WERI-Rb-1 (cell line): ENCODE data around the gene AXL.
A peak's percentile ranks its signal among the peaks of the same experiment; 100 is the strongest.
"Not testable (repeated sequence)": the region's sequence is repeated elsewhere in the genome, so short reads cannot be mapped to it uniquely, and the experiment has no call there.

Source experiments
- DNase-seq: peaks from one replicate; pipeline ENCODE4 v3.0.0-alpha.2; 2020
- H3K27ac ChIP-seq: fragments of 250-450 bp; sonication (Bioruptor Pico); 2 replicates; pipeline ENCODE4 v1.5.1; 2020; ENCODE audit warnings: mild to moderate bottlenecking, moderate library complexity
- H3K27me3 ChIP-seq: fragments of 250-450 bp; sonication (Bioruptor Pico); 2 replicates; pipeline ENCODE4 v1.5.1; 2021; ENCODE audit warnings: mild to moderate bottlenecking, low read depth, moderate library complexity; ENCODE audit not compliant: insufficient read depth, severe bottlenecking
- H3K36me3 ChIP-seq: fragments of 250-450 bp; sonication (Bioruptor Pico); 2 replicates; pipeline ENCODE4 v1.5.1; 2020; ENCODE audit warnings: mild to moderate bottlenecking, moderate library complexity
- H3K4me3 ChIP-seq: 2 replicates; pipeline ENCODE4 v1.5.1; 2011; ENCODE audit warnings: low read depth, mild to moderate bottlenecking, control low read depth, low read length
- H3K9me3 ChIP-seq: fragments of 250-450 bp; sonication (Bioruptor Pico); 2 replicates; pipeline ENCODE4 v1.5.1; 2021; ENCODE audit warnings: mild to moderate bottlenecking, moderate library complexity; ENCODE audit not compliant: severe bottlenecking
- TF ChIP-seq, protein P1 (sequence below): IDR thresholded peaks from 2 replicates; pipeline ENCODE4 v1.5.1; 2011; ENCODE audit warnings: low read depth, mild to moderate bottlenecking, control low read depth, inconsistent platforms, low read length

AXL gene

DNA sequence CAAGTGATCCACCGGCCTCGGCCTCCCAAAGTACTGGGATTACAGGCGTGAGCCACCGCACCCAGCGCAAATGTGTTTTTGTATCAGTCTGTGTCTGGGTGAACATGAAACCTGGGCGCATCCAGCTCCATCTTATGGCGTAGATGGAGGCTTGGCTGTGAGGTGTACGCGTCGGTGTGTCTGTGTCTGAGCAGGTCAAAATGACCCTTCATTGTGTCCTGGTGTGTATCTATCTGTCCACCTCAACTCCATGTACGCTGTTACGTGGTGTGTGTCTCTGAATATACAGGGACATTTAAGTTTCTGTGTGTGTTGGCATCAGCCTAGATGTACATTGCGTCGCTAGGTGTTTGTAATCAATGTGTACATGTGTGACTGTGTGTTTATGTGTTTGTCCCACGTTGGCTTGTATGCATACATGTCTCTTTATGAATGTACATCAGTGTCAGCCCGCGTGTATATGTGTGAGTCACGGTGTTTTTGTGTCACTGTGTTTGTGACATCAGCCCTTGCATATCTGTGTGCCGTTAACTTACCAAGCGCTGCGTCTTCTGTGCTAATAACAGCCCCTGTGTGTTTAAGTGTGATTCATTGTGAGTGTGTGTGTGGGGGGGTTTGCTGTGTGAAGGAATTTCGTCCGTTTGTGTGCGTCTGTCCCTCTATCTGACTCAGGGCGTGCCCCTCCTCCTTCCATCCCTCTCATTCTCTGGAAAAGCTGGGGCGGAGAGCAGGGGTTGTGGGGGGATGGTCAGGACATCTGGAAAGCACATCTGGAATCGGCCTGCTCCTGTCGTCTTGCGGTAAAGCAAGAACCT, 6.4 kb downstream of the AXL start:
- H3K27ac ChIP-seq, result peak overlapping the region; percentile 58
- no peaks in the 10 kb centered on the region for H3K36me3 ChIP-seq
- H3K4me3 ChIP-seq, result peak overlapping the region; percentile 53
- H3K9me3 ChIP-seq, result no peaks in the 10 kb centered on the region
- TF ChIP-seq, protein P1, sequence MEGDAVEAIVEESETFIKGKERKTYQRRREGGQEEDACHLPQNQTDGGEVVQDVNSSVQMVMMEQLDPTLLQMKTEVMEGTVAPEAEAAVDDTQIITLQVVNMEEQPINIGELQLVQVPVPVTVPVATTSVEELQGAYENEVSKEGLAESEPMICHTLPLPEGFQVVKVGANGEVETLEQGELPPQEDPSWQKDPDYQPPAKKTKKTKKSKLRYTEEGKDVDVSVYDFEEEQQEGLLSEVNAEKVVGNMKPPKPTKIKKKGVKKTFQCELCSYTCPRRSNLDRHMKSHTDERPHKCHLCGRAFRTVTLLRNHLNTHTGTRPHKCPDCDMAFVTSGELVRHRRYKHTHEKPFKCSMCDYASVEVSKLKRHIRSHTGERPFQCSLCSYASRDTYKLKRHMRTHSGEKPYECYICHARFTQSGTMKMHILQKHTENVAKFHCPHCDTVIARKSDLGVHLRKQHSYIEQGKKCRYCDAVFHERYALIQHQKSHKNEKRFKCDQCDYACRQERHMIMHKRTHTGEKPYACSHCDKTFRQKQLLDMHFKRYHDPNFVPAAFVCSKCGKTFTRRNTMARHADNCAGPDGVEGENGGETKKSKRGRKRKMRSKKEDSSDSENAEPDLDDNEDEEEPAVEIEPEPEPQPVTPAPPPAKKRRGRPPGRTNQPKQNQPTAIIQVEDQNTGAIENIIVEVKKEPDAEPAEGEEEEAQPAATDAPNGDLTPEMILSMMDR, result no peak
- H3K27me3 ChIP-seq, result no peaks in the 10 kb centered on the region
- DNase-seq, result no peak

DNA sequence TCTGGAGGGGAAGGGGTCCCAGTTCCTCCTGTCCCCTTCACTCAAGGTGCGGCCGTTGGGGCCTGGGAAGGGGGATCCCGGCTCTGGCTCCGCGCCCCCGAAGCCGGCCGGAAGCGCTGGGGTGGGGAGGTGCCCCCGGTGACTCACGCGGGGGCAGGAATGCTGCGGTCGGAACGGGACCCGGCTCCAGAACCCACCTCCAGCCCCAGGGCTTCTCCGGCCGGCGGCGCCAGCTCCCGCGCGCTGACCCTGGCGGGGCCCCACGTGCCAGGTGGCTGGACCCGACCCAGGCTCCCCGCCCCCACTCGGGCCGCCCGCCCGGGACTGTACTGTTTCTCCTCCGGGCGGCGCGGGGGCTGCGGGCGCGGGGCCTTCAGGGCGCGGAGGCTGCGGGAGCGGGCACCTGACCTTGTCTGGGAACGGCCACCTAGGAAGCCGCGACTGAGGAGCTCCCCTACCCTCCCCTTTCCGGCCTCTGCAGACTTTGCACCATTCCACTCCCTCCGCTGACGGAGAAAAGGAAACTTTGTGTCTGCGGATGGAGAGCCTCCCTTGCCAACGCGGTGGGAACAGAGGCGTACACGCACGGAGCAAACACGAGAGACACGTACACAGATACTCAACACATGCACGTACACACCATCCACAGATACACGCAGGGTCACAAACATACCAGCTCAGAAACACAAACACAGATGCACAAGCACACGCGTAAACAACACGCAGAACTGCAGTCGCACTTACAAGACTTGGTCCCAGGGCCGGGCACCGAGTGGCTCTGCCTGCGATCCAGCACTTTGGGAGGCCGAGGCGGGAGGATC, 7.2 kb downstream of the AXL start:
- H3K27ac ChIP-seq, result peak overlapping the region; percentile 58
- peak overlapping the region; percentile 53 for H3K4me3 ChIP-seq
- H3K9me3 ChIP-seq, result no peaks in the 10 kb centered on the region
- TF ChIP-seq, protein P1, result no peak
- H3K36me3 ChIP-seq, result no peaks in the 10 kb centered on the region
- DNase-seq, result peak; percentile 65
- no peaks in the 10 kb centered on the region for H3K27me3 ChIP-seq

GRCh38 chr19:41226874-41227390, 7.9 kb downstream of the AXL start:
- Histone ChIP-seq H3K27ac (no peak overlapping the region; the same call in 1 of the 2 replicates), H3K27me3 (no peaks in the 10 kb centered on the region), H3K9me3 (no peaks in the 10 kb centered on the region), H3K4me3 (peak overlapping the region; percentile 53; the same call in 1 of the 2 replicates), H3K36me3 (no peaks in the 10 kb centered on the region)
- no peak for DNase-seq
- TF ChIP-seq, protein P1, result no peak

GRCh38 chr19:41228486-41228885, 9.5 kb downstream of the AXL start:
- DNase-seq, result no peak
- no peak overlapping the region for H3K4me3 ChIP-seq
- no peaks in the 10 kb centered on the region for H3K9me3 ChIP-seq
- no peaks in the 10 kb centered on the region for H3K27me3 ChIP-seq
- TF ChIP-seq, protein P1, result no peak
- H3K27ac ChIP-seq, result no peak overlapping the region
- no peaks in the 10 kb centered on the region for H3K36me3 ChIP-seq

DNA sequence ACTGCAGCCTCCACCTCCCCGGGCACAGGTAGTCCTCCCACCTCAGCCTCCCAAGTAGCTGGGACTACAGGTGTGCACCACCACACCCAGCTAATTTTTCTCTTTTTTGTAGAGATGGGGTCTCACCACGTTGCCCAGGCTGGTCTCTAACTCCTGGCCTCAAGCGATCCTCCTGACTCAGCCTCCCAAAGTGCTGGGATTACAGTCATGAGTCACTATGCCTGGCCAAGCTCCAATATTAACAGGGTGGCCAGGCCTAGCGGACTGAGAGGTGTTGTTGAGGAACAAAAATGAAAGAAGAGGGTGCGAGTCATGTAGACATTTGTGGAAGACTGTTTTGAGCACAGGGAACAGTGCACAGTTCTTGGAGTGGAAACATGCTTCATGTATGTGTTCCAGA, 10.3 kb downstream of the AXL start:
- H3K9me3 ChIP-seq, DNase-seq, H3K27me3 ChIP-seq, H3K27ac ChIP-seq, H3K36me3 ChIP-seq, H3K4me3 ChIP-seq: not testable (repeated sequence)

GRCh38 chr19:41230067-41230857, 11.2 kb downstream of the AXL start:
- Histone ChIP-seq H3K4me3 (no peak overlapping the region), H3K27ac (no peak overlapping the region), H3K36me3 (no peaks in the 10 kb centered on the region), H3K27me3 (no peaks in the 10 kb centered on the region), H3K9me3 (no peaks in the 10 kb centered on the region)
- TF ChIP-seq, protein P1, result no peak
- no peak for DNase-seq
